H9 (cell line): ENCODE measurements around the gene KRT12. TPM values are rescaled to one million over a fixed set of nuclear protein-coding genes. Genes with fewer than 3 reads are reported as not detected.

Experiments used
- DNase-seq: peaks from one replicate; pipeline ENCODE4 v3.0.0-alpha.2; 2017
- H2AFZ ChIP-seq: one replicate; pipeline ENCODE4 v1.6.1; 2013; ENCODE audit warnings: mild to moderate bottlenecking, low read length, control low read depth, moderate library complexity
- H2AK5ac ChIP-seq: 2 replicates; pipeline ENCODE4 v1.6.1; 2013; ENCODE audit warnings: low read length, control low read depth, mixed read lengths; ENCODE audit not compliant: insufficient read length
- H2BK120ac ChIP-seq: one replicate; pipeline ENCODE4 v1.6.1; 2013; ENCODE audit warnings: low read depth, mild to moderate bottlenecking, low read length, control low read depth, inconsistent platforms; ENCODE audit not compliant: poor library complexity, severe bottlenecking
- H2BK12ac ChIP-seq: 2 replicates; pipeline ENCODE4 v1.6.1; 2013; ENCODE audit warnings: low read length, control low read depth, mixed read lengths, low read depth; ENCODE audit not compliant: insufficient read length
- H2BK15ac ChIP-seq: 2 replicates; pipeline ENCODE4 v1.6.1; 2013; ENCODE audit warnings: low read depth, low read length, control low read depth
- H2BK20ac ChIP-seq: one replicate; pipeline ENCODE4 v1.6.1; 2013; ENCODE audit warnings: low read depth, mild to moderate bottlenecking, low read length, control low read depth, inconsistent platforms; ENCODE audit not compliant: poor library complexity, severe bottlenecking
- H2BK5ac ChIP-seq: 2 replicates; pipeline ENCODE4 v1.6.1; 2013; ENCODE audit warnings: low read length, control low read depth, mixed read lengths; ENCODE audit not compliant: insufficient read length
- H3K14ac ChIP-seq: 2 replicates; pipeline ENCODE4 v1.6.1; 2013; ENCODE audit warnings: low read length, control low read depth; ENCODE audit not compliant: insufficient read depth
- H3K18ac ChIP-seq: 2 replicates; pipeline ENCODE4 v1.6.1; 2013; ENCODE audit warnings: low read depth, mild to moderate bottlenecking, mixed read lengths, low read length, control low read depth; ENCODE audit not compliant: insufficient read length
- H3K23ac ChIP-seq: 2 replicates; pipeline ENCODE4 v1.6.1; 2013; ENCODE audit warnings: low read length, control low read depth, mixed read lengths, low read depth; ENCODE audit not compliant: insufficient read length
- H3K23me2 ChIP-seq: 2 replicates; pipeline ENCODE4 v1.6.1; 2013; ENCODE audit warnings: low read depth, mild to moderate bottlenecking, mixed read lengths, low read length, control low read depth; ENCODE audit not compliant: insufficient read length, poor library complexity, severe bottlenecking
- H3K27ac ChIP-seq: 2 replicates; pipeline ENCODE4 v1.5.1; 2013; ENCODE audit warnings: low read length, control low read depth, mixed read lengths, low read depth; ENCODE audit not compliant: insufficient read length
- H3K27me3 ChIP-seq: 2 replicates; pipeline ENCODE4 v1.6.1; 2013; ENCODE audit warnings: low read length, control low read depth, inconsistent platforms; ENCODE audit not compliant: insufficient read depth
- H3K4ac ChIP-seq: 2 replicates; pipeline ENCODE4 v1.6.1; 2013; ENCODE audit warnings: low read depth, mild to moderate bottlenecking, control low read depth, inconsistent platforms, low read length, moderate library complexity
- H3K4me1 ChIP-seq: 2 replicates; pipeline ENCODE4 v1.6.1; 2013; ENCODE audit warnings: low read length, control low read depth, inconsistent platforms; ENCODE audit not compliant: insufficient read depth
- H3K4me2 ChIP-seq: 2 replicates; pipeline ENCODE4 v1.6.1; 2013; ENCODE audit warnings: low read length, control low read depth, mixed read lengths; ENCODE audit not compliant: insufficient read length, insufficient read depth
- H3K56ac ChIP-seq: 2 replicates; pipeline ENCODE4 v1.6.1; 2013; ENCODE audit warnings: low read depth, mild to moderate bottlenecking, mixed read lengths, low read length, control low read depth; ENCODE audit not compliant: insufficient read length
- H3K79me1 ChIP-seq: 2 replicates; pipeline ENCODE4 v1.6.1; 2013; ENCODE audit warnings: low read depth, mild to moderate bottlenecking, moderate library complexity, low read length, control low read depth, inconsistent platforms; ENCODE audit not compliant: insufficient read depth, poor library complexity, severe bottlenecking
- H3K79me2 ChIP-seq: 2 replicates; pipeline ENCODE4 v1.6.1; 2013; ENCODE audit warnings: low read length, control low read depth, inconsistent platforms; ENCODE audit not compliant: insufficient read depth
- H3K9ac ChIP-seq: 2 replicates; pipeline ENCODE4 v1.6.1; 2013; ENCODE audit warnings: low read length, control low read depth, mixed read lengths; ENCODE audit not compliant: insufficient read length; ENCODE audit errors: extremely low read depth
- H3K9me3 ChIP-seq: one replicate; pipeline ENCODE4 v1.6.1; 2013; ENCODE audit warnings: low read depth, low read length, inconsistent platforms; ENCODE audit not compliant: control insufficient read depth
- H3T11ph ChIP-seq: one replicate; pipeline ENCODE4 v1.6.1; 2013; ENCODE audit warnings: mild to moderate bottlenecking, low read length, control low read depth, inconsistent platforms
- H4K20me1 ChIP-seq: one replicate; pipeline ENCODE4 v1.6.1; 2013; ENCODE audit not compliant: control insufficient read depth, insufficient read length, insufficient read depth
- H4K5ac ChIP-seq: 2 replicates; pipeline ENCODE4 v1.6.1; 2013; ENCODE audit warnings: low read depth, mild to moderate bottlenecking, mixed read lengths, low read length, control low read depth; ENCODE audit not compliant: insufficient read length
- H4K8ac ChIP-seq: replicated peaks from 2 replicates; pipeline ENCODE4 v1.6.1; 2013; ENCODE audit warnings: low read length, control low read depth, mixed read lengths, low read depth; ENCODE audit not compliant: insufficient read length
- H4K91ac ChIP-seq: 2 replicates; pipeline ENCODE4 v1.6.1; 2013; ENCODE audit warnings: low read depth, mild to moderate bottlenecking, moderate library complexity, mixed read lengths, low read length, control low read depth; ENCODE audit not compliant: insufficient read length
- H3K27ac Mint-ChIP-seq, 3 experiments: 2 replicates in 2 of 3; 3 replicates in 1 of 3; pipeline ENCODE4 v1.8.0; 2020 to 2021; ENCODE audit warnings: mixed read lengths in 3 of 3, mild to moderate bottlenecking in 1 of 3, moderate library complexity in 1 of 3
- H3K27me3 Mint-ChIP-seq: 2 replicates; pipeline ENCODE4 v1.8.0; 2021; ENCODE audit warnings: low read depth, mild to moderate bottlenecking, moderate library complexity, mixed read lengths
- H3K36me3 Mint-ChIP-seq, 3 experiments: 2 replicates in 2 of 3; 3 replicates in 1 of 3; pipeline ENCODE4 v1.8.0; 2020 to 2021; ENCODE audit warnings: low read depth in 3 of 3, mixed read lengths in 3 of 3; ENCODE audit not compliant: insufficient read depth in 1 of 3
- H3K4me1 Mint-ChIP-seq, 2 experiments: 2 replicates each; pipeline ENCODE4 v1.8.0; 2020; ENCODE audit warnings: mixed read lengths in 2 of 2
- H3K4me3 Mint-ChIP-seq, 2 experiments: 2 replicates in 1 of 2; 3 replicates in 1 of 2; pipeline ENCODE4 v1.8.0; 2020 to 2021; ENCODE audit warnings: mild to moderate bottlenecking in 2 of 2, mixed read lengths in 2 of 2, moderate library complexity in 1 of 2
- H3K9me3 Mint-ChIP-seq, 2 experiments: 2 replicates in 1 of 2; 3 replicates in 1 of 2; pipeline ENCODE4 v1.8.0; 2020; ENCODE audit warnings: mild to moderate bottlenecking in 2 of 2, mixed read lengths in 2 of 2, moderate library complexity in 1 of 2
- CTCF ChIP-seq: fragments of 200-600 bp; sonication (generic); conservative IDR thresholded peaks from 3 replicates; pipeline ENCODE4 v1.8.0; 2021; ENCODE audit warnings: antibody characterized with exemption, mild to moderate bottlenecking
- WGBS: extraction: QIAGEN DNeasy Blood & Tissue Kit; methylation state at CpG from one replicate; pipeline ENCODE4 v1.1.7; 2013; ENCODE audit warnings: missing lambda C conversion rate, low lambda C conversion rate, mixed read lengths; ENCODE audit not compliant: insufficient read length; ENCODE audit errors: extremely low coverage; 5-methylcytosine and 5-hydroxymethylcytosine counted together
- total RNA-seq: library from RNA; stranded (reverse); gene quantifications from 2 replicates; pipeline ENCODE4 v1.2.1, GENCODE V29; 2021

KRT12 gene
- total RNA-seq, 1 experiment from 2014 or later: not detected

GRCh38 chr17:40909351-40909750 lies 42.3 kb upstream of the KRT12 start:
- H2BK20ac ChIP-seq: no peak overlapping the region
- Mint-ChIP-seq H3K4me1 (peaks cover 12 to 17% of the 10 kb centered on the region in 2 experiments), H3K4me3 (no peak overlapping the region), H3K9me3 (no peaks in the 10 kb centered on the region), H3K27me3 (peaks cover 2% of the 10 kb centered on the region), H3K36me3 (no peaks in the 10 kb centered on the region), H3K27ac (no peak overlapping the region)
- H3K18ac ChIP-seq: no peak overlapping the region
- no peak overlapping the region for H3K27ac ChIP-seq
- H3K4ac ChIP-seq: no peak overlapping the region
- H3K23ac ChIP-seq: no peak overlapping the region
- no peak overlapping the region for H2BK15ac ChIP-seq
- no peak overlapping the region for H3K14ac ChIP-seq
- H4K91ac ChIP-seq: no peak overlapping the region
- H3K4me1 ChIP-seq: 0 out of 2 replicates have a peak, but pooled peaks cover 2% of the 10 kb centered on the region
- no peaks in the 10 kb centered on the region for H3K79me1 ChIP-seq
- H2BK12ac ChIP-seq: no peak overlapping the region
- no peak overlapping the region for H2BK5ac ChIP-seq
- no peak overlapping the region for H2BK120ac ChIP-seq
- no peak overlapping the region for H4K8ac ChIP-seq
- H3K27me3 ChIP-seq: no peaks in the 10 kb centered on the region
- peak; percentile 82 for TF ChIP-seq CTCF
- H3K79me2 ChIP-seq: no peaks in the 10 kb centered on the region
- H3K9ac ChIP-seq: no peak overlapping the region
- H3K56ac ChIP-seq: no peak overlapping the region
- H3K4me2 ChIP-seq: no peak overlapping the region
- no peak overlapping the region for H2AK5ac ChIP-seq
- H3T11ph ChIP-seq: no peak overlapping the region
- H4K5ac ChIP-seq: no peak overlapping the region
- H3K23me2 ChIP-seq: no peaks in the 10 kb centered on the region
- H3K9me3 ChIP-seq: no peaks in the 10 kb centered on the region
- no peaks in the 10 kb centered on the region for H4K20me1 ChIP-seq
- DNase-seq: peak; percentile 76
- H2AFZ ChIP-seq: no peak overlapping the region
- no CpG with 5 or more reads among the region's 5 CpGs for WGBS
